Stomach (tissue), 9 donors: ENCODE data around the gene IPO11. TPM values are rescaled to one million over a fixed set of nuclear protein-coding genes. Genes with fewer than 3 reads are reported as not detected.

ENCODE experiments used
- DNase-seq, 2 donors: peaks; one replicate each; pipeline versions ENCODE4 v3.0.0 to v3.0.0-alpha.2; 2013 to 2019
- H3K27ac ChIP-seq, 5 donors: fragments of 200-600 bp in 4 of 5; sonication (generic) in 4 of 5; one replicate each; pipeline ENCODE4 v1.5.1; 2013 to 2019; ENCODE audit warnings: mild to moderate bottlenecking in 1 of 5, moderate library complexity in 1 of 5
- H3K27me3 ChIP-seq, 3 donors: fragments of 200-600 bp; sonication (generic); one replicate each; pipeline ENCODE4 v1.5.1; 2017 to 2019; ENCODE audit warnings: mixed run types in 1 of 3
- H3K36me3 ChIP-seq, 4 donors: fragments of 200-600 bp; sonication (generic); 1 replicate in 3 of 4; 2 replicates in 1 of 4; pipeline ENCODE4 v1.5.1; 2016 to 2019
- H3K4me1 ChIP-seq, 4 donors: fragments of 200-600 bp; sonication (generic); one replicate each; pipeline ENCODE4 v1.5.1; 2016 to 2019
- H3K4me3 ChIP-seq, 4 donors: fragments of 200-600 bp; sonication (generic) in 3 of 4; one replicate each; pipeline ENCODE4 v1.5.1; 2016 to 2019; ENCODE audit warnings: mild to moderate bottlenecking in 1 of 4
- H3K9me3 ChIP-seq, 4 donors: fragments of 200-600 bp; sonication (generic); one replicate each; pipeline ENCODE4 v1.5.1; 2016 to 2019
- EP300 ChIP-seq: sonication (generic); formaldehyde crosslinking; IDR thresholded peaks from one replicate; pipeline ENCODE4 v1.6.1; 2017; ENCODE audit warnings: antibody characterized with exemption
- POLR2A ChIP-seq, 4 donors: fragments of 450-650 bp; IDR thresholded peaks; one replicate each; pipeline ENCODE4 v1.6.1; 2016; ENCODE audit warnings: antibody characterized with exemption in 4 of 4, control low read depth in 2 of 4, mild to moderate bottlenecking in 1 of 4, moderate library complexity in 1 of 4
- POLR2AphosphoS5 ChIP-seq, 3 donors: sonication (generic); formaldehyde crosslinking; IDR thresholded peaks; one replicate each; pipeline ENCODE4 v1.6.1; 2016; ENCODE audit warnings: antibody characterized with exemption in 3 of 3
- WGBS, 5 donors: extraction: QIAGEN DNeasy Blood & Tissue Kit in 3 of 5; methylation state at CpG; one replicate each; pipeline versions ENCODE4 v1.1.5 to v1.1.7; 2013 to 2018; 5-methylcytosine and 5-hydroxymethylcytosine counted together
- intact Hi-C: fragments of 100-400 bp; cut with DNase I; formaldehyde crosslinking; loops from one replicate; pipeline ENCODE4 v1.15.1; 2023; ENCODE audit warnings: low total_unique reads
- polyA plus RNA-seq, 3 donors: library from polyadenylated mRNA; stranded (reverse); fragments of 200-250 nt; gene quantifications; one replicate each; pipeline ENCODE4 v1.2.3, GENCODE V29; 2013
- total RNA-seq, 5 donors: library from RNA; depleted of rRNA; stranded (reverse); fragments of >200 nt; gene quantifications; one replicate each; pipeline versions ENCODE4 v1.1.0 to v1.2.3, GENCODE V29; 2014 to 2016
- TF ChIP-seq, protein P1 (sequence below), 7 experiments: fragments of 450-650 bp in 4 of 7; fragments of 200-600 bp in 3 of 7; sonication (generic) in 3 of 7; IDR thresholded peaks; one replicate each; pipeline ENCODE4 v1.5.1; 2016 to 2019; ENCODE audit warnings: antibody characterized with exemption in 7 of 7, control low read depth in 2 of 7, mild to moderate bottlenecking in 1 of 7
- donor health status: healthy with polysubstance abuse.
- donor health status: Bipolar disorder and iron deficiency.
- donor health status: healthy.

IPO11 gene
- total and polyA plus RNA-seq, 8 donors: 8.0 to 37.5 (median 9.8) TPM

DNA sequence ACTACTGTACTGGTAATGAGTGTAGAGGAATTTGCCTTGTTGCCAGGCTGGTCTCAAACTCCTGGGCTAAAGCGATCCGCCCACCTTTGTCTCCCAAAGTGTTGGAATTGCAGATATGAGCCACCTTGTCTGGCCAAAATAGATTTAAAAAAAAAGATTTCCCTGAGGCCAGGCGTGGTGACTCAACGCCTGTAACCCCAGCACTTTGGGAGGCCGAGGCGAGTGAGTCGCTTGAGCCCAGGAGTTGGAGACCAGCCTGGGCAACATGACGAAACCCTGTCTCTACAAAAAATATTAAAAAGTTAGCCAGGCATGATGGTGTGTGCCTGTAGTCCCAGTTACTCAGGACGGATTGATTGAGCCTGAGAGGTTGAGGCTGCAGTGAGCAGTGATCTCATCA is 62.5 kb downstream of the IPO11 start:
- Histone ChIP-seq H3K27ac (no peak overlapping the region), H3K36me3 (peaks cover 0 to 43% (median 28%) of the 10 kb centered on the region in 4 donors), H3K4me1 (no peaks in the 10 kb centered on the region), H3K27me3 (no peaks in the 10 kb centered on the region), H3K4me3 (no peak overlapping the region), H3K9me3 (peaks cover 0 to 1% (median 0%) of the 10 kb centered on the region in 4 donors)
- TF ChIP-seq POLR2A (IDR thresholded peaks at IDR 0.05): no peak
- TF ChIP-seq, protein P1, sequence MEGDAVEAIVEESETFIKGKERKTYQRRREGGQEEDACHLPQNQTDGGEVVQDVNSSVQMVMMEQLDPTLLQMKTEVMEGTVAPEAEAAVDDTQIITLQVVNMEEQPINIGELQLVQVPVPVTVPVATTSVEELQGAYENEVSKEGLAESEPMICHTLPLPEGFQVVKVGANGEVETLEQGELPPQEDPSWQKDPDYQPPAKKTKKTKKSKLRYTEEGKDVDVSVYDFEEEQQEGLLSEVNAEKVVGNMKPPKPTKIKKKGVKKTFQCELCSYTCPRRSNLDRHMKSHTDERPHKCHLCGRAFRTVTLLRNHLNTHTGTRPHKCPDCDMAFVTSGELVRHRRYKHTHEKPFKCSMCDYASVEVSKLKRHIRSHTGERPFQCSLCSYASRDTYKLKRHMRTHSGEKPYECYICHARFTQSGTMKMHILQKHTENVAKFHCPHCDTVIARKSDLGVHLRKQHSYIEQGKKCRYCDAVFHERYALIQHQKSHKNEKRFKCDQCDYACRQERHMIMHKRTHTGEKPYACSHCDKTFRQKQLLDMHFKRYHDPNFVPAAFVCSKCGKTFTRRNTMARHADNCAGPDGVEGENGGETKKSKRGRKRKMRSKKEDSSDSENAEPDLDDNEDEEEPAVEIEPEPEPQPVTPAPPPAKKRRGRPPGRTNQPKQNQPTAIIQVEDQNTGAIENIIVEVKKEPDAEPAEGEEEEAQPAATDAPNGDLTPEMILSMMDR (IDR thresholded peaks at IDR 0.05): no peak
- TF ChIP-seq POLR2AphosphoS5 (IDR thresholded peaks at IDR 0.05): no peak
- no peak for TF ChIP-seq EP300
- intact Hi-C loops: no loop called here
- WGBS, 5 donors: 90 to 95% (median 94%) methylated on average over 9 of the region's 9 CpGs
- DNase-seq: no peak

DNA sequence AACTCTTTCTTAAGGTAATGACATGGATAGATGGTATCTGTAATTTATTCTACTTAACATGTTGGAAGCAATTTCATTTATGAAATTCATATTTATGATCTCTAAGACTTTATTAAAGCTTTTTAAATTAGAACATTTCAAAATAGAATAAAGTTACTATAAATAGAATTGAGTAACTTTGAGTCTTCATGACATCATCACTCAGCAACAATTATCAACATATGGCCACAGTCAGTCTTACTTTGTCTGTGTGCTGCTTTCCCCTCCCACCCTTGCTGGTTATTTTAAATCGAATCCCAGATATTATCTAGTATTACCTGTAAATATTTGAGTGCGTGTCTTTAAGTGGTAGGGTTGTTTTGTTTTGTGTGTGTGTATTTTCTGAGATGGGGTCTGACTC is 65.2 kb downstream of the IPO11 start:
- 91 to 97% (median 96%) methylated on average over 2 of the region's 2 CpGs for WGBS, 5 donors
- intact Hi-C loops: no loop called here
- no peak for TF ChIP-seq POLR2AphosphoS5 (IDR thresholded peaks at IDR 0.05)
- TF ChIP-seq EP300: no peak
- TF ChIP-seq, protein P1 (IDR thresholded peaks at IDR 0.05): no peak
- TF ChIP-seq POLR2A (IDR thresholded peaks at IDR 0.05): no peak
- DNase-seq: no peak
- H3K27ac ChIP-seq: no peak overlapping the region
- H3K4me3 ChIP-seq: no peak overlapping the region
- no peaks in the 10 kb centered on the region for H3K27me3 ChIP-seq
- H3K9me3 ChIP-seq: peaks cover 0 to 3% (median 0%) of the 10 kb centered on the region in 4 donors
- peaks cover 0 to 40% (median 26%) of the 10 kb centered on the region in 4 donors for H3K36me3 ChIP-seq
- no peaks in the 10 kb centered on the region for H3K4me1 ChIP-seq

DNA sequence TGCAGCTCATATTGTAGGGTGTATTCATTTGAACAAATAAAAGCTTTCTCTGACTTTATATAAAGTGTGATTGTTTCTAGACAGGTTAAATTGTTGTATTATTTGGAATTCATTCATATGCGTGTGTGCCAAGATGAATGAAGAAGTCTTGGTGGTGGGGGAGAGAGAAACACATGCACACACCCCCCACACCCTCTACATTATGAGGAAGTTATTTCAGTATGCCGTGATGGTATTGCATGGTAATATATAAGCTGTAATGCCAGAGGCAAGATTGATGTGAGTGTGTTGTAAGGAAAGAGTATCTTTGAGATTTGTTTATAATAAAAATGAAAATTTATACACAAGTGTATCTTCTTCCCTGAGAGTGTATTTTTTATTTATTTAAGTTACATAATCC is 71.0 kb downstream of the IPO11 start:
- TF ChIP-seq POLR2A (IDR thresholded peaks at IDR 0.05): no peak
- TF ChIP-seq EP300: no peak
- TF ChIP-seq POLR2AphosphoS5 (IDR thresholded peaks at IDR 0.05): no peak
- TF ChIP-seq, protein P1 (IDR thresholded peaks at IDR 0.05): no peak
- no peak for DNase-seq
- H3K4me1 ChIP-seq: no peaks in the 10 kb centered on the region
- WGBS, 5 donors: 79 to 89% (median 88%) methylated on average over 2 of the region's 2 CpGs
- intact Hi-C loops: no loop called here
- no peak overlapping the region for H3K4me3 ChIP-seq
- peaks cover 0 to 3% (median 0%) of the 10 kb centered on the region in 4 donors for H3K9me3 ChIP-seq
- no peaks in the 10 kb centered on the region for H3K27me3 ChIP-seq
- no peak overlapping the region for H3K27ac ChIP-seq
- H3K36me3 ChIP-seq: peaks cover 0 to 40% (median 20%) of the 10 kb centered on the region in 4 donors

DNA sequence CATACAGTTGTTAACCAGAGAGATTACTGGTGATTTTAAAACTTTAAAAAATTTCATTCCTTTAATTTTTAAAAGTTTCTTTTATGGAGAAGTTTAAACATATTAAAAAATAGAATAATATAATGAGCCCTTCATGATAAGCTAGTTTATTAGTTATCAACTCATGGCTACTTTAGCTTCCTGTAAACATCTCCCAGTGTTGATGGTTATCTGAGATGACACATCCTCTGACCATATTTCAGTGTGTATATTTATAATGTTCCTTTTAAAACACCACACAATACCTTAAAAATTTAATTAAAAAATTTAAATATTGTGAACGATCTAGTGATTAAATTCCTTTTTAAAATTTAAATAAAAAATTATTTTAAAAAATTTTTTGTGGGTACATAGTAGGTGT is 74.1 kb downstream of the IPO11 start:
- intact Hi-C loops: no loop called here
- WGBS, 5 donors: 88 to 97% (median 93%) methylated on average over 1 of the region's 1 CpG
- no peak for TF ChIP-seq POLR2AphosphoS5 (IDR thresholded peaks at IDR 0.05)
- TF ChIP-seq, protein P1 (IDR thresholded peaks at IDR 0.05): no peak
- Histone ChIP-seq H3K27me3 (no peaks in the 10 kb centered on the region), H3K27ac (no peak overlapping the region), H3K4me3 (no peak overlapping the region), H3K36me3 (peaks cover 0 to 62% (median 38%) of the 10 kb centered on the region in 4 donors), H3K9me3 (no peaks in the 10 kb centered on the region), H3K4me1 (no peaks in the 10 kb centered on the region)
- DNase-seq: no peak
